ENCODE measurements around the gene ARHGAP42.

- TF ChIP-seq CTCF (IDR thresholded peaks at IDR 0.05) (no peak), POLR2A (IDR thresholded peaks at IDR 0.05) (no peak)
Measured at GRCh38 chr11:100970283-100971164, 283.4 kb downstream of the ARHGAP42 start.

Data from testis (tissue), 2 donors.